Ammon's horn (tissue), 1 donor: ENCODE data around the gene SLCO3A1.
"Not testable (repeated sequence)": the region's sequence is repeated elsewhere in the genome, so short reads cannot be mapped to it uniquely, and the experiment has no call there.

Source experiments
- DNase-seq: peaks from one replicate; pipeline ENCODE4 v3.0.0-alpha.2; 2016; ENCODE audit warnings: low spot score

Gene SLCO3A1

DNA sequence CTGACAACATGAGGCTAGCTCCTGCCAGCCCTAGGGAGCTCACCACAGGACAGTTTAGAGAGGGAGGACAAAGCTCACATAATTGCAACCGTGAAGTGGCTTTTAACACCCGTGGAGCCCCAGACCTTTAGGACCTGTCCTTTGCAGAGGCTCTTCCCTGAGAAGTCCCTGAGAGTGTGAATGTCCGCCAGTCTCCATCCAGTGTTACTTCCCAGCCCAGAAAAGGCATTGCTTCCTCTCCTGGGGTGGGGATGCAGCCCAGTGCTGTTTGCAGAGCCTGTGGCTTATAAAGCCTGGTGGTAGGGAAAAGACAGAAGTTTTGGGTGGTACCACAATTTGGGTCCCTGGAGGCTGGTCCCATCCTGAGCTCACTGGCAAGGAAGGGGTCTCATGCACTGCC is 182.0 kb downstream of the SLCO3A1 start:
- no peak for DNase-seq

DNA sequence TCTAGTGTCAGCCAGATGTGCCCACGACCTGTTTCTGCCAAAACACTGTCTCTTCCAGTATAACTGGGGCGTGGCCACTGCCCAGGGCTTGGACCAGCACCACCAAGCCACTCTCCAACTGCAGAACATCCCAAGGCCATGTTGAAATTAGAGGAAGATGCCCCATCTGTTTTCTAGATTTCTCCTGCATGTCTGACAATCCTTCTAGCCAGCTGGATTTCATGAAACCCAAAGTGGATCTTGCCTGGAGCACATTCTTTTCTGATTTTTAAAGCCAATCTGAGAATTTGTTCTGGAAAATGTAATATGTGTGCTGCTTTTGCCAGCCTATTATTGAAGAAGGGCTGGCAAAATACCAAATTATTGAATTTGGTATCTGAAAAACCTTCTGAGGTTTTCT is 182.5 kb downstream of the SLCO3A1 start:
- DNase-seq, result no peak

DNA sequence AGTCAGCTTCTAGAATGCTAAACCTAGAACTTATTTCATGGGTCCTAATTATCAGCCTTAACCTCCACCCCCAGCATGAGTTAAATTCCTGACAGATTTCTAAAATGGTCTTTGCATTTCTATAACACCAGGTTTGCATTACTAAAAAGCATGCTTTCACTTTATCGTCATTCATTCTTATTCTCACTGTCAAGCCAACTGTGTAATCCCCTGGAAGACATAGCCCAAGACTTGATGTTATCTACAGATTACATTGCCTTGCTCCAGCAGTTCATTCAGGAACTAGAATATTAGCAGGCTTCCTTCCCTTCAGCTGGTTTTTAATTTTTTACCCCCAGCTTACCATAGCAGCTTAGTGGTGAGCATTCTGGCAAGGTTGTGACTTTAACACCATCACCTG is 184.0 kb downstream of the SLCO3A1 start:
- no peak for DNase-seq

DNA sequence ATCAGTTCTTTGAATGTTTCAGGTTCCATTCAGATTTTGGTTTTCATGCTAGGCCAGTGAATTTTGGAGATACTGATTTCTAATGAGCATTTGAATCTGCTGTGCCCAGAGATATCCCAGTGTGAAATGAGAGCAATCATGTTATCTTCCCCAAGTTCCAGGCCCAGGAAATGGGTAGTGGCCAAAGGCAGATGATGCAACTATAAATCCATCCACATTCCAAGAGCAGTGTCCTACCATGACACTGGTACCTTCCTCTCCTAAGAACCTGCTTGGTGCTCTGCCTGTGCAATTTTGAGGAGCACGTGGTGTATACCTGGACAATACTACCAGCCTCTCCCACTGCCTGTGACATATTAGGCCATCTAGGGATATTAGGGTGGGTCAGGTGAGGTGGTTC is 186.8 kb downstream of the SLCO3A1 start:
- no peak for DNase-seq

DNA sequence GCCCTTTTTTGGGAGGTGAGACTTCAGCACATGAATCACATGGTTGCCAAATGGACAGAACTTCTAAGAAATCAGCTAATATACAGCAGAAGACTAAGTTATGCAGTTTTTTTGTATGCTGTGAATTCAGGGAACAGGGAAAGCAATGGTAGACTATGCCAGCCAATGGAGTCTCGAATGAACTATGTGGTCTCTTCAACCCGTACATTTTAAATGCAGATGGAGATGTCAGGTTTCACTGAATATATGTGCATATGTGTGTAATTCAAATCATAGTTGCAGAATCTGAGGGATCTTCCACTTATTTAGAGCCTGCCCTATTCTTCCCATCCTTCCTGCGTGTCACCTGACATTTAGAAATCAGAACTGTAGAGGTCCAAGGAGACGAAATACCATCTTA is 187.9 kb downstream of the SLCO3A1 start:
- DNase-seq, result no peak

- no peak for DNase-seq
Measured at GRCh38 chr15:92043283-92043682, 189.8 kb downstream of the SLCO3A1 start.

DNA sequence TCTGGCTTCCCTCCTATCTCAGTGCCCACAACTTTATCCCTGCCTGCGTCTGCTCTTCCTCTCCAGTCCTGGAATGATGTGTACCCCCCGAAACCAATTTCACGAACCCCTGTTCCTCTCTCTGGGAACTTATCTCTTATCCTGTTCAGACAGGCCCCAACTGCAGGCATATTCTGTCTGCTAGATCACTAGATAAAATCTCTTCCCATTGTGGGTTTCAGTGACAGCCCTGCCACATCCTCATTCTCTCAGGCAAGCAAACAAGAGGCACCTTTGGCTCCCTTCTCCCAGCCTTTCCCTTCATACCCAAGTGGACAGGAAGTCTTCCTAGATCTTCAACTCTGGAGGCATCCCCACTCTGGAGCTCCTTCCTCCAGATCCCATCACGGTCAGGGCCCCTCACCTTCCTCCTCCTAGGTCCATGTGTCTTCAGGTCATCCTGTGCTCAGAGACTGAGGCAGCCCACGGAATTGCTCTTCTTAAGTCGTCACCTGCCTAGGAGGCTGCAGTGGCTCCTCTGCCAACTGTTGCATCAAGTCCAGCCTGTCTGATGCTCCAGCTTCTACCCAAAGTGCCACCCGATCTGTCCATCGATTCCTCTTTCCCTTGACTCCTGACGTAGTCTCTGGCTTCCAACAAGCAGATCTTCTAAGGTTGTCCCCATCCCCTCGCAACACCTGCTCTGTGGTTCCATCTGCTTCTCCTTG is 190.8 kb downstream of the SLCO3A1 start:
- no peak for DNase-seq

DNA sequence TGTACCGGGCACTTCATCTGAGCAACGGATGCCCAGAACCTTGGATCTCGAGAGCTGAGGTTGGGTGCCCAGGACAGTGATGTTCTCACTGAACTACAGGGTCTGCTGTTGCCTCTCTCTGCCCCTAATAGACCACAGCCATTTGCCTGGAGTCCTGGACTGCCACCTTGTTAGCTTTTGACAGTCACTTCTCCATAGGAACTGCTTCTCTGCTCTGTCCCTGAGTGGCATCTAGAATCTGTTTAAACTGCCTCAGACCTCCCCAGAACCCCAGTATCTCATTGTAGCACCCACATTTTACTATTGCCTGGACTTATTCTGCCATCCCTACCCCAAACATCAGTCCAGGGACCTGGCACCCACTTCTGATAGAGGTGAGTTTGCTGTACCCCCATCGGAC is 194.4 kb downstream of the SLCO3A1 start:
- DNase-seq, result no peak

- no peak for DNase-seq
Measured at GRCh38 chr15:92048739-92049138, 195.2 kb downstream of the SLCO3A1 start.

DNA sequence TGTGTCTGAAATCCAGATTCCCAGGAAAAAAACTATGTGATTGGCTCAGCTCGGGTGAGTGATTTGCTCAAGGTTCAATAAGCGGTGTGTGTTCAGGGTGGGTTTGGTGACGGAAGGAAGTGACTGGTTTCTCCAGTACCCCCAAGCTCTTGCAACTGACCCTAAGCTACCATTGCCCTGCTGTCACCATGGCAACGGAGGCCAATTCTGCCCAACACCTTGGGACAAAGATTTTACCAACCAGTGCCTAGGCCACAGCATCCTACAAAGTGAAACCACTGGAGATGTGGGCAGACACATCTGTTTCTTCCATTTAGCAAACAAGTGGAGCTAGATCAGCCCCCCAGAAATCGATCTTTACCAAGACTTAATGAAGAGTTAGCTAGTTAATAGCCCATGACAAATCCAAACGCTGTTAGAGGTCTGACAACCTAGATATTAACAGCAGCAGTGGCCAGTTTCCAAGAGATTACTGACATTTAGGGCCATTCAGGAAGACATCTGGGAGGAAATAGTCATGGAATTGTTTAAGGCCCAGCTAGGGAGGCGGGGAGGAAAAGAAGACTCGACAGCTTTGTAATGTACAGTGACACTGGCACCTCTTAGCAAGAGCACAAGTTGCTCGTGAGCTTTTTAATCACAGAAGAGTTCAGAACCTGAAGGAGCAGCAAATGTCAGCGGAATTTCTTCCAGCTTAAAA is 195.9 kb downstream of the SLCO3A1 start:
- DNase-seq, result no peak

GRCh38 chr15:92050220-92050898 is 196.9 kb downstream of the SLCO3A1 start:
- DNase-seq, result no peak

GRCh38 chr15:92051716-92052115 is 198.2 kb downstream of the SLCO3A1 start:
- DNase-seq, result no peak

DNA sequence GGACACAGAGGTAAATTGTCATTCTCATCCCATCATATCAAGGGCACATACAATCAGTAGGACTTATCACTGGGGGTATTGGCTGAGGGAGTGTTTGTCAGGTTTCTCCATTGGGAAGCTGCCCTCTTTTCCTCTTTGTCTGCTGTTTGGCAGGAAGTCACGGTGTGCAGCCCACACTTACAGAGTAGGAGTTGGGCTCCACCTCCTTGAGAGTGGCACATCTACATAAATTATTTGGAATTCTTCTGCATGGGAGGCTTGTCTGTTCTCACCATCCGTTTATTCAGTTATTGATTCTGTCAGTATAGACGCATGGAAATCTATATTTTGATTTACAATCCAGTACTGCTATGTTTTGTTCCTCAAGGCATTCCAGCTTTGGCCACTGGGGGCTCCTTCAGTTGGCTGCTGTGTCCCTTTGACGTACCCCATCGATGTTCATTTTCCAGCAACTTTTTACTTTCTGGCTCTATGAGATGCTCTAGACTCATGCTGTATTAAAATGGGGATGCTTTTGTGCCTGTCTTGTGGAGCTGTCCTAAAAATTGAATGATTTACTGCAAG is 200.3 kb downstream of the SLCO3A1 start:
- DNase-seq, result no peak

GRCh38 chr15:92056875-92057274 is 203.4 kb downstream of the SLCO3A1 start:
- no peak for DNase-seq

- DNase-seq, result no peak
Measured at GRCh38 chr15:92059036-92059970, 205.8 kb downstream of the SLCO3A1 start.

DNA sequence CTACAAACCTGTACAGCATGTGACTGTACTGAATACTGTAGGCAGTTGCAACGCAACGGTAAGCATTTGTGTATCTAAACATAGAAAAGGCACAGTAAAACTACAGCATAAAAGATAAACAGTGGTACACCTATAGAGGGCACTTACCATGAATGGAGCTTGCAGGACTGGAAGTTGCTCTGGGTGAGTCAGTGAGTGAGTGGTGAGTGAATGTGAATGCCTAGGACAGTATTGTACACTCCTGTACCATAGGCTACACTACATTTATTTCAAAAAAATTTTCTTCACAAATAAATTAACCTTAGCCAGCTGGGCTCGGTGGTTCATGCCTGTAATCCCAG is 206.4 kb downstream of the SLCO3A1 start:
- DNase-seq, result not testable (repeated sequence)

- no peak for DNase-seq
Measured at GRCh38 chr15:92061511-92062195, 208.1 kb downstream of the SLCO3A1 start.

GRCh38 chr15:92062505-92062904 is 209.0 kb downstream of the SLCO3A1 start:
- DNase-seq, result no peak

DNA sequence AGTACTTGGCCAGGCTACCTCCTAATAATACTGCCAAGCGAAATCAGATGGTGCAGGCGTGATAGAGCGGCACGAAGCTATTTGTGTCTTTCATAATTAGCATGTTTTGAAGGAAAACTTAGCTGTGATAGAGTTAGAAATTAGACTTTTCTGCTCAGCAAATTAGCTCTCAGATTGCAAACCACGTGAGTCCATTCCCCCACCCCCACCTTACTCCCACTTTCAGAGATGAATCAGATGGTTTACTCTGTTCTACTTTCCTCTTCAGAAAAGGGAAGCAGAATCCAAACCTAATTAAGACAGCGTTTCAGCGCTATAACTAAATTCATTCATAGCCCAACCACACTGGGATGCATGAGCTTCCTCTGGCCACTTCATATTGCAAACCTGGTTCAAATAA is 214.6 kb downstream of the SLCO3A1 start:
- peak; percentile 67 for DNase-seq

GRCh38 chr15:92069308-92070250 is 216.1 kb downstream of the SLCO3A1 start:
- no peak for DNase-seq
